A549 (cell line): ENCODE measurements around the gene ADAMTS12. TPM values are rescaled to one million over a fixed set of nuclear protein-coding genes. Genes with fewer than 3 reads are reported as not detected.
"Not testable (repeated sequence)": the region's sequence is repeated elsewhere in the genome, so short reads cannot be mapped to it uniquely, and the experiment has no call there.

Experiments
- ATAC-seq, 2 experiments: fragments of 200-7000 bp in 1 of 2; fragments of >200 bp in 1 of 2; cut with Nextera tagmentation in 1 of 2; cut with Tn5 transposase in 1 of 2; 3 replicates each; pipeline versions ENCODE4 v1.8.0 to v1.9.1; 2018 to 2020; ENCODE audit warnings: mild to moderate bottlenecking in 1 of 2, moderate library complexity in 1 of 2
- CTCF ChIA-PET: fragments of 300-600 bp; sonication (Branson Sonifier 250); formaldehyde crosslinking; extraction: SDS; loops from one replicate; lab custom pipeline; 2021; ENCODE audit warnings: antibody characterized with exemption, inconsistent platforms; lab: Yijun Ruan, JAX
- POLR2A ChIA-PET: fragments of 350-600 bp; formaldehyde crosslinking; extraction: SDS; loops from one replicate; lab custom pipeline; 2021; ENCODE audit warnings: antibody characterized with exemption, inconsistent platforms; lab: Yijun Ruan, JAX
- DNase-seq, 2 experiments: peaks; one replicate each; pipeline versions ENCODE4 v3.0.0 to v3.0.0-alpha.2; 2011 to 2016; ENCODE audit warnings: low read depth in 1 of 2, low spot score in 1 of 2
- FAIRE-seq: peaks from 2 replicates; lab custom pipeline; 2011; peaks lifted over from hg19 to GRCh38; lab: Jason Lieb, UNC
- H3K27ac ChIP-seq, 2 experiments: fragments of >200 bp; sonication (Bioruptor Twin); formaldehyde crosslinking; 3 replicates each; pipeline ENCODE4 v1.5.1; 2016 to 2017
- H3K4me1 ChIP-seq: fragments of >200 bp; sonication (Bioruptor Twin); formaldehyde crosslinking; 3 replicates; pipeline ENCODE4 v1.6.1; 2016
- H3K4me2 ChIP-seq: fragments of >200 bp; sonication (Bioruptor Twin); formaldehyde crosslinking; 3 replicates; pipeline ENCODE4 v1.6.1; 2016
- H3K4me3 ChIP-seq: fragments of >200 bp; sonication (Bioruptor Twin); formaldehyde crosslinking; 3 replicates; pipeline ENCODE4 v1.5.1; 2016
- H3K9me3 ChIP-seq: fragments of >200 bp; sonication (Bioruptor Twin); formaldehyde crosslinking; 3 replicates; pipeline ENCODE4 v1.6.1; 2016
- ATOH8 ChIP-seq: fragments of 250-450 bp; sonication (Bioruptor Pico); IDR thresholded peaks from 2 replicates; pipeline ENCODE4 v1.5.0; 2020; ENCODE audit warnings: low read depth, mild to moderate bottlenecking, moderate library complexity
- CEBPB ChIP-seq, 2 experiments: fragments of >200 bp in 1 of 2; sonication (Bioruptor Twin) in 1 of 2; formaldehyde crosslinking in 1 of 2; IDR thresholded peaks; 2 replicates each; pipeline ENCODE4 v1.6.1; 2012 to 2016
- CHD2 ChIP-seq: fragments of 150-350 bp; IDR thresholded peaks from 2 replicates; pipeline ENCODE4 v1.6.1; 2014; ENCODE audit warnings: low read length; ENCODE audit not compliant: partially characterized antibody
- CTCF ChIP-seq: fragments of >200 bp; sonication (Bioruptor Twin); formaldehyde crosslinking; IDR thresholded peaks from 3 replicates; pipeline ENCODE4 v1.5.1; 2016
- EHMT2 ChIP-seq: fragments of 200-600 bp; sonication (generic); IDR thresholded peaks from 2 replicates; pipeline ENCODE4 v1.6.1; 2016; ENCODE audit warnings: antibody characterized with exemption, low read depth, mild to moderate bottlenecking, moderate library complexity
- FOSB ChIP-seq: fragments of 250-450 bp; sonication (Bioruptor Pico); IDR thresholded peaks from 2 replicates; pipeline ENCODE4 v1.5.0; 2020; ENCODE audit warnings: mild to moderate bottlenecking, moderate library complexity
- HDAC2 ChIP-seq: fragments of 200-600 bp; sonication (generic); IDR thresholded peaks from 2 replicates; pipeline ENCODE4 v1.6.1; 2016
- HES2 ChIP-seq: fragments of >200 bp; sonication (Bioruptor Twin); formaldehyde crosslinking; IDR thresholded peaks from 2 replicates; pipeline ENCODE4 v1.6.1; 2016
- HEYL ChIP-seq: fragments of 250-450 bp; sonication (Bioruptor Pico); IDR thresholded peaks from 2 replicates; pipeline ENCODE4 v1.8.0; 2021; ENCODE audit warnings: mild to moderate bottlenecking, moderate library complexity
- HOXA7 ChIP-seq: fragments of 250-450 bp; sonication (Bioruptor Pico); IDR thresholded peaks from 2 replicates; pipeline ENCODE4 v1.5.0; 2020; ENCODE audit warnings: mild to moderate bottlenecking, moderate library complexity
- JUN ChIP-seq, 2 experiments: fragments of >200 bp; sonication (Bioruptor Twin); formaldehyde crosslinking; IDR thresholded peaks; 2 replicates in 1 of 2; 3 replicates in 1 of 2; pipeline ENCODE4 v1.6.1; 2016 to 2017
- MAFK ChIP-seq: fragments of 450-650 bp; IDR thresholded peaks from 2 replicates; pipeline ENCODE4 v1.6.1; 2014; ENCODE audit not compliant: partially characterized antibody
- MAX ChIP-seq: IDR thresholded peaks from 2 replicates; pipeline ENCODE4 v1.6.1; 2012
- PBX3 ChIP-seq: IDR thresholded peaks from 2 replicates; pipeline ENCODE4 v1.6.1; 2012
- POLR2A ChIP-seq: IDR thresholded peaks from 2 replicates; pipeline ENCODE4 v1.6.1; 2012; ENCODE audit warnings: mild to moderate bottlenecking, low read length
- POLR2AphosphoS2 ChIP-seq: conservative IDR thresholded peaks from 2 replicates; pipeline ENCODE4 v1.6.1; 2012; ENCODE audit warnings: low read length, improper control_type of control experiment, inconsistent platforms
- RAD21 ChIP-seq, 2 experiments: fragments of >200 bp in 1 of 2; sonication (Bioruptor Twin) in 1 of 2; formaldehyde crosslinking in 1 of 2; IDR thresholded peaks in 1 of 2; conservative IDR thresholded peaks in 1 of 2; 2 replicates in 1 of 2; 3 replicates in 1 of 2; pipeline ENCODE4 v1.6.1; 2012 to 2018; ENCODE audit warnings: inconsistent platforms in 1 of 2
- RARB ChIP-seq: fragments of 250-450 bp; sonication (Bioruptor Pico); IDR thresholded peaks from 2 replicates; pipeline ENCODE4 v1.8.0; 2021; ENCODE audit warnings: mild to moderate bottlenecking, moderate library complexity
- RCOR1 ChIP-seq: fragments of 150-350 bp; IDR thresholded peaks from 2 replicates; pipeline ENCODE4 v1.6.1; 2014; ENCODE audit warnings: antibody characterized with exemption, low read length, low read depth
- SMC3 ChIP-seq: fragments of >200 bp; sonication (Bioruptor Twin); formaldehyde crosslinking; IDR thresholded peaks from 3 replicates; pipeline ENCODE4 v1.6.1; 2018; ENCODE audit warnings: inconsistent platforms
- SREBF2 ChIP-seq: fragments of 450-650 bp; IDR thresholded peaks from 2 replicates; pipeline ENCODE4 v1.6.1; 2014; ENCODE audit warnings: mild to moderate bottlenecking, moderate library complexity
- TP53 ChIP-seq: fragments of 250-450 bp; sonication (Bioruptor Pico); IDR thresholded peaks from 2 replicates; pipeline ENCODE4 v1.5.0; 2021; ENCODE audit warnings: mild to moderate bottlenecking, moderate library complexity
- USF2 ChIP-seq: fragments of 450-650 bp; IDR thresholded peaks from 2 replicates; pipeline ENCODE4 v1.6.1; 2014; ENCODE audit warnings: antibody characterized with exemption
- ZFP36 ChIP-seq: fragments of 450-650 bp; IDR thresholded peaks from 2 replicates; pipeline ENCODE4 v1.6.1; 2014; ENCODE audit warnings: borderline replicate concordance; ENCODE audit not compliant: partially characterized antibody
- ZSCAN20 ChIP-seq: fragments of 250-450 bp; sonication (Bioruptor Pico); IDR thresholded peaks from 2 replicates; pipeline ENCODE4 v1.8.0; 2022; ENCODE audit warnings: mild to moderate bottlenecking, moderate library complexity
- WGBS: methylation state at CpG from one replicate; pipeline ENCODE4 v1.1.6; 2017; ENCODE audit errors: missing lambda C conversion rate; 5-methylcytosine and 5-hydroxymethylcytosine counted together
- polyA plus RNA-seq, 4 experiments: library from polyadenylated mRNA; depleted of rRNA in 3 of 4; stranded (reverse); fragments of >200 nt; fragmentation: RNase III in 1 of 4; extraction: RNeasy Plus Mini Kit Qiagen cat#74134 plus additional on column Dnase treatment in 1 of 4; gene quantifications; 2 replicates in 3 of 4; 3 replicates in 1 of 4; pipeline ENCODE4 v1.2.3, GENCODE V29; 2011 to 2017

The ADAMTS12 gene
- polyA plus RNA-seq, 2 of the 4 experiments (the other 2 are of a cell fraction), result 4.8 to 6.8 TPM

GRCh38 chr5:33877449-33877848 is 14.3 kb downstream of the ADAMTS12 start:
- ATAC-seq, result no peak
- Histone ChIP-seq H3K4me1 (no peaks in the 10 kb centered on the region), H3K27ac (no peak overlapping the region), H3K4me2 (no peak overlapping the region), H3K4me3 (no peak overlapping the region), H3K9me3 (no peaks in the 10 kb centered on the region)
- WGBS, result 49% methylated on average over 4 of the region's 4 CpGs
- POLR2A ChIA-PET, result no interaction called here
- CTCF ChIA-PET, result interaction anchor here (1.1 kb wide), 1 partner anchor 14 kb away, joined by 4 read pairs; the partner anchor contains the start of gene ADAMTS12
- DNase-seq, result no peak
- no peak for FAIRE-seq
- TF ChIP-seq PBX3 (no peak), RAD21 (conservative IDR thresholded peaks at IDR 0.05 in 1 of 2, IDR thresholded peaks at IDR 0.05 in 1 of 2) (no peak), MAFK (no peak), POLR2AphosphoS2 (no peak), ATOH8 (no peak), TP53 (no peak), SMC3 (no peak), ZFP36 (no peak), CHD2 (no peak)

- CTCF ChIA-PET, result no interaction called here
- WGBS, result 100% methylated on average over 1 of the region's 1 CpG
These were observed 24.5 kb downstream of the ADAMTS12 start for GRCh38 chr5:33867241-33867640.

GRCh38 chr5:33859177-33859576 is 32.6 kb downstream of the ADAMTS12 start:
- Histone ChIP-seq H3K27ac (peak overlapping the region; percentile 24 to 72; a peak in 4 of 6 replicates), H3K4me1 (peaks cover 27% of the 10 kb centered on the region), H3K4me2 (peak overlapping the region; percentile 67)
- ATAC-seq, result peak in 1 of 2 experiments; percentile 76; a peak in 3 of 6 replicates
- H3K4me3 ChIP-seq, H3K9me3 ChIP-seq, POLR2A ChIA-PET, FAIRE-seq: not testable (repeated sequence)
- DNase-seq, result peak in 1 of 2 experiments; percentile 42
- CTCF ChIA-PET, result interaction anchor here (0.6 to 1.3 kb wide), 2 partner anchors 13 to 76 kb away, joined by 3 to 4 read pairs; no protein-coding TSS in a partner anchor
- 3% methylated on average over 4 of the region's 4 CpGs for WGBS

More at GRCh38 chr5:33867241-33867640, 24.5 kb downstream of the ADAMTS12 start:
- Histone ChIP-seq H3K4me2 (no peak overlapping the region), H3K9me3 (peaks cover 4% of the 10 kb centered on the region; the same call in 1 of the 3 replicates), H3K27ac (no peak overlapping the region), H3K4me1 (no peaks in the 10 kb centered on the region), H3K4me3 (no peak overlapping the region)
- TF ChIP-seq HDAC2 (no peak), SMC3 (no peak), RAD21 (conservative IDR thresholded peaks at IDR 0.05 in 1 of 2, IDR thresholded peaks at IDR 0.05 in 1 of 2) (no peak), CEBPB (IDR thresholded peaks at IDR 0.05) (no peak), HOXA7 (CRISPR knock-in tag) (no peak), RCOR1 (no peak), RARB (CRISPR knock-in tag) (no peak), USF2 (no peak), JUN (IDR thresholded peaks at IDR 0.05) (no peak), ZSCAN20 (CRISPR knock-in tag) (no peak), MAX (no peak), POLR2A (no peak), EHMT2 (no peak), CTCF (no peak), HEYL (CRISPR knock-in tag) (no peak), SREBF2 (no peak), HES2 (no peak), MAFK (no peak), FOSB (CRISPR knock-in tag) (no peak), ZFP36 (no peak)
- DNase-seq (no peak), ATAC-seq (no peak), FAIRE-seq (no peak)
- POLR2A ChIA-PET, result no interaction called here
